ENCODE measurements around the gene SMYD3.

DNA sequence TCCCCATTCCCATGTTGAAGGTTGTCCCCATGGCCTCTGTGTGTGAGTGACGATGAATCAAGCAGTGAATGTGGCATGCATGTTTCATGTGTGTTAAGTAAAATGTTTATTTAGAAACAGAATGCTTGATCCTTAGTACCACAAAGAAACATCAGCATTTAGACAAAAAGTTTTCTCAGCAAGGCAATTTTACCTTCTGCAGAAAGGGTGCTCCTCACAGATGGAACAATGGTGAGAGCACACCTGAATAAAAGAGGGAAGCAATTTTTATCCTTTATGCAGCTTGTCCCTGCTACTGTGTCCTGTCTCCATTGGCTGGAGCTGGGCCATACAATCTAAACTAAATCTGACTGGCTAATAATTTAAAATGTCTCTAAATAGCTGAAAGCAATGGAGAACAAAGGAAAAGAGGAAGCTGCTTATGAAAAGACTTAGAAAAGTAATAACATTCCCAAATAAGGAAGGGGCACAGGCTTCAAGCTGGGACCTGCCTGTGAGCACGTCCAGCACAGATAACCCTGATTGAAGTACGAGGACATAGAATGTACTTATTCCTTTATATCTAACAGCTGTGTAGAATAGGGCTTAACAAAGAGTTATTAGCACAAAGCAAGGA, 8.4 kb upstream of the SMYD3 start:
- TF ChIP-seq, protein P1, sequence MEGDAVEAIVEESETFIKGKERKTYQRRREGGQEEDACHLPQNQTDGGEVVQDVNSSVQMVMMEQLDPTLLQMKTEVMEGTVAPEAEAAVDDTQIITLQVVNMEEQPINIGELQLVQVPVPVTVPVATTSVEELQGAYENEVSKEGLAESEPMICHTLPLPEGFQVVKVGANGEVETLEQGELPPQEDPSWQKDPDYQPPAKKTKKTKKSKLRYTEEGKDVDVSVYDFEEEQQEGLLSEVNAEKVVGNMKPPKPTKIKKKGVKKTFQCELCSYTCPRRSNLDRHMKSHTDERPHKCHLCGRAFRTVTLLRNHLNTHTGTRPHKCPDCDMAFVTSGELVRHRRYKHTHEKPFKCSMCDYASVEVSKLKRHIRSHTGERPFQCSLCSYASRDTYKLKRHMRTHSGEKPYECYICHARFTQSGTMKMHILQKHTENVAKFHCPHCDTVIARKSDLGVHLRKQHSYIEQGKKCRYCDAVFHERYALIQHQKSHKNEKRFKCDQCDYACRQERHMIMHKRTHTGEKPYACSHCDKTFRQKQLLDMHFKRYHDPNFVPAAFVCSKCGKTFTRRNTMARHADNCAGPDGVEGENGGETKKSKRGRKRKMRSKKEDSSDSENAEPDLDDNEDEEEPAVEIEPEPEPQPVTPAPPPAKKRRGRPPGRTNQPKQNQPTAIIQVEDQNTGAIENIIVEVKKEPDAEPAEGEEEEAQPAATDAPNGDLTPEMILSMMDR (IDR thresholded peaks at IDR 0.05), result no peak
- no peak for TF ChIP-seq POLR2A (IDR thresholded peaks at IDR 0.05)
